Measurements from ENCODE around the gene KRT13.

GRCh38 chr17:41496803-41497484 lies 8.5 kb downstream of the KRT13 start:
- TF ChIP-seq CTCF (IDR thresholded peaks at IDR 0.05; ENCODE audit: poor library complexity) (peak; percentile 59), EZH2phosphoT487 (IDR thresholded peaks at IDR 0.05; ENCODE audit: low read depth, severe bottlenecking, unreplicated experiment) (no peak), EZH2 (IDR thresholded peaks at IDR 0.05; ENCODE audit: borderline replicate concordance) (no peak)

All from hepatocyte (in vitro differentiated cells).